Inflammatory macrophage treated with lipopolysaccharide for 1 hour (primary cell): ENCODE results near the gene DIRAS1.

Experiments used
- DNase-seq, 2 donors: peaks; one replicate each; pipeline ENCODE4 v3.0.0-alpha.2; 2020 to 2022

DIRAS1 gene, protein sequence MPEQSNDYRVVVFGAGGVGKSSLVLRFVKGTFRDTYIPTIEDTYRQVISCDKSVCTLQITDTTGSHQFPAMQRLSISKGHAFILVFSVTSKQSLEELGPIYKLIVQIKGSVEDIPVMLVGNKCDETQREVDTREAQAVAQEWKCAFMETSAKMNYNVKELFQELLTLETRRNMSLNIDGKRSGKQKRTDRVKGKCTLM

DNA sequence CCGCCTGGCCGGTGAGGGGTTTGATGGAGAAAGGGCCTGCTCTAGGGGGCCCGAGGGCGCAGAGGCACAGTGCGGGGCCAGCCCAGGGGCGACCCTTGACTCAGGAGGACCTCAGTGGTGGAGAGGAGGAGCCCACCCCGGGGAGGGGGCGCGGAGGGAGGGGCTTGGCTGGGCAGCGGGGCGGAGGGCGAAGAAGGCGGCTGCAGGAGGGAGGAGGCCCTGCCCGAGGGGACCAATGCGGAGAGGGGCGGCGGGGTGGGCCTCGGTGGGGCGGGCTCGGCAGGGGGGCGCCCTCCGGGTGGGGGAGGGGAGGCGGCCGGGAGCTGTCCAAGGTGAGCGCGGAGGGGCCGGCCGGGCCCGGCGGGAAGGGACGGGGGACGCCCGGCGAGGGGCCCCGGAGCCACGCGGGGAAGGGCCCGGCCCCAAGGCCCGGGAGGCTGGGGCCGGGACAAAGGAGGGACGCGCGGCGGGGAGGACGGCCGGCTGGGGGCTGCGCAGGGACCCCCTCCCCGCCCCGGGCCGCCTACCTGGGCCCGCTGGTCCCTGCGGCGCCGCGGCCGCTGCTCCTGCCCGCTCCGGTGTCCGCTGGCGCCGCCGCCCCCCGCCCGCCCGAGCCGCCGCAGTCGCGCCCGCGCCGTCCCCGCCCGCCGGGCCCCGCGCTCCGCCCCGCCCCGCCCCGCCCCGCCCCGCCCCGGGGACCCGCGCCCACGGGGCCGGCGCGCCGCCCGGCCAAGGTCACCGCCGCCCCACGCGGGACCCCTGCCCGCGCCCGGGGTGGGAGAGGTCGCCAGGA is at the start of gene DIRAS1:
Gene DIRAS1 (minus strand): TSS at position 596 of the 793 bp plus-strand sequence. CDS start 3,566 bp downstream, outside the sequence.
- DNase-seq: no peak

DNA sequence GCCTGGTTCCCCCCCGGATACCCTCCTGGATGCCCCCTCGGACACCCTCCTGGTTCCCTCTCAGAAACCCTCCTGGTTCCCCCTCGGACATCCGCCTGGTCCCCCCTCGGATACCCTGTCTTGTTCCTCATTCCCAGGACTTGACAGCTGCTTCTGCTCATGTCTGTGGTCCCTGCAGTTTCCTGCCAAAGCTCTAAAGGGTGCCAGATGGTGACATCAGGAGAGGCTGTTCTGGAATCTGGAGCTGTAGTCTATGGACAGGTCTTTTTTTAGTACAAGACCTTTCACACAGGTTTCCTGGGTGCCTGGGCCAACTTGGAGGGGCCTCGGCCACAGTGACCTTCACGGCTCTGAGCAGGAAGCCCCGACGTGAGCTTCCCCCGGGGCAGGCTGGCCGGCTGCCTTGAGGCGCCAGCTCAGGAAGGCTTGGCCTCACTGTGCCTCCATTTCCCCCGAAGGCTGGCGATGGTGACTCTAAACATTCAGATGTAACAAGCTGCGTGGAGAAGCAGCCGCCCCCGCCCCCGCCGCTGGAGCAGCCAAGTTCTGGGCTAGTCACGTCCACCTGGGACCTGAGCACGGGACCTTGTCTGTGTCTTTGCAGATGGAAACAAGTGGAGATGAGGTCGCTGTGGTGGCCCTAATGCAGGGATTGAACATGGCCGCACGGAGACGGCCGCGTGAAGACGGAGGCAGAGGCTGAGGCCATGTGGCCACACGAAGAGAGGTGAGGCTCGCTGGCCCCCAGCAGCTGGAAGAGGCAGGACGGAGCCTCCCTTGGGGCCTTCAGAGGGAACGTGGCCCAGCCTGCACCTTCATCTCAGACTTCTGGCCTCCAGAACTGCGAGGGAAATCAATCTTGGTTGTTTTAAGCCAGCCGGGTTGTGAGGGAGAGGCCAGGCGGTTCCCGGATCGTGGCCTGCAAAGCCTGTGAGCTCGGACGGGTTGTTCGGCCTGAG is 49.2 kb upstream of the DIRAS1 start:
- peak; percentile 14 to 31 for DNase-seq

DNA sequence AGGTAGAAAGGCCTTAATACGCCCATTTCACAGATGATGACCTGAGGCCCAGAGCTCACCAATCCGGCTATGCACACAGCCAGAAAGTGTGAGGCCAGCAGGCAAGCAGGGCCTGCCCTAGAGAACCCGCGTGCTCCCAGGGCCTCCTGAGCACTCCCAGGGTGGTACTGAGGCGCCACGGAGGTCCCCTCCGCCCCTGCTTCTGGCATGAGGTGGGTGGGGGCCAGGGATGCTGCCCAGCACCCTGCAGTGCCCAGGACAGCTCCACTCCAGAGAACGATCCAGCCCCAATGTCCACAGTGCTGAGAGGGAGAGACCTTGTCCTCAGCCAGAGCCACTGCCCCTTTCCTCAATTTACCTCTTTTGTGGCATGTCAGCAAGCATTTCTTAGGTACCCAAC is 48.0 kb upstream of the DIRAS1 start:
- DNase-seq: no peak

DNA sequence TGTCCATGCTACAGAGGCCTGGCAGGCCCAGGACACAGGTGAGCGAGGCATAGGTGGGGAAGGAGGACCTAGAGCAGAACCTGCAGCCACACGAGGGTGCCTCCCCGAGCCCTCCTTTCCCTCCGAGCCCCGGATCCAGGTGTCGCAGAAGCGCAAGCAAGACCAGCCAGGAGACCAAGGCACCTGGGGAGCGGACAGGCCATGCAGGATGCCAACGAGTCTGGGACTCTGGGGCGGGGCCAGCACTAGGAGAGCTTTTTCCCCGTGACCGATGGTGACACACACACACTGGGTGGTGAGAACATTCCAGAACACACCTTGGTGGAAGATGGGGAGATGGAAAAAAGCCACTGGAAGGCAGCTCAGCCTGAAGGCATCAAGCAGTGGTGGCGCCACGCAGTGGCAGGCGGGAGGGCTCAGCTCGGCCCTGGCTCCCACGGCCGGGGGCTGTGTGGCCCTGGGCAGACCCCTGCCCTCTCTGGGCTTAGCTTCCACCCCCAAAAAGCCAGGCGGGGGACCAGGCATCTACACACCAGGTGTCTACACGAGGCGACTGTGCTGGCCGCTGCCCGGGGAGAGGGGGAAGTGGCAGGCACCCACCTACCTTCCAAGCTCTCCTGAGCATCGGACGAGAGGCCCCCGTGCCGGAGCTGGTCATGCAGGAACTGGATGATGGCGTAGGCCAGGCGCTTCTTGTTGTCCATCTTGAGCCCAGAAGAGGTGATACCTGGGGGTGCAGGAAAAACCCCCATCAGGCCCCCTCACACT is 47.4 kb upstream of the DIRAS1 start:
- no peak for DNase-seq

DNA sequence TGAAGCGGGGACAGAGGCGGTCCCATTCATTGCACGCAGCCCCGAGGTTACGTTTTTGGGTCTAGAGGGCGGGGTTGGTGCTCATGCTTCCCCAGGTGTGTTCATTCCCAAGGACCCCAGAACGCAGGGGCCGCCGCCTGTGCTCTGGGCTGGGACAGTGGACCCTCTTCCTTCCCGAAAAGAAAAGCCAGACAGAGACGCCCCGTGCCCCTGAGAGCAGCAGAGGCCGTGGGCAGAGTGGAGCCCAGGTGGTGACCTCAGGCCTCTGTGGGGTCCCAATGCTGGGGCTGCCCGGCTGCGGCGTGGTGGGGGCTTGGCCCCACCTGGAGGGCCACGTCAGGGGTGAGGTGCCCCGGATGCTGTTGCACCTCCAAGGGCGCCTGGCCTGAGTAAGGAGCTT is 46.5 kb upstream of the DIRAS1 start:
- DNase-seq: no peak

DNA sequence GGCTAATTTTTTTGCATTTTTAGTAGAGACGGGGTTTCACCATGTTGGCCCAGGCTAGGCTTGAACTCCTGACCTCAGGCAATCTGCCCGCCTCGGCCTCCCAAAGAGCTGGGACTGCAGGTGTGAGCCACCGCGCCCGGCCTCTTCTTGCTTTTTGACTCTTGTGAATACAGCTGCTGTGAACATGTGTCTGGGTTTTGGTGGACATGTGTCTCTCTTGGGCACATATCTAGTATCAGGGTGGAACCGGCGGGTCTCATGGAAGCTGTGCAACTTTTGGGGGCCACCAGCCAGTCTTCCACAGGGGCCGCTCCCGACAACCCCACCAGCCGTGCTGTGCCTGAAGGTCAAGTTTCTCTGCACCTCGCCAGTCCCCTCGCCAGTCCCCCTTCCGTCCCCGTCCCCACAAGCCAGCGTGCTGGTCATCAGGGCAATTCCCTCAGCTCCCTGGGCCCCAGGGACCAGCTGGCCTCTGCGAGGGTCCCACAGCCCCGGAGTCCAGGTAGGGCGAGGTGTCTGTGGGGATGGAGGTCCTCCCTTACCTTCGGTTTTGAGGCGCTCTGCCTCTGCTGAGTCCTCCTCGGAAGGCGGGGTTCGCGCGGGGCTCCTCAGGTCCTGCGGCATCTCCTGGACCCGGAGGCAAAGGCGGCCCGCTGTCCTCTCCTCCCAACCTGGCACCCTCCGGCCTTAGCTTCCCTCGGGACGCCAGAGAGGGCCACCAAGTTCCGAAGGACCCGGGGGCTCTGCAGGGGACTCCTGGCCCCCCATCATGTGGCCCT is 45.6 kb upstream of the DIRAS1 start:
- DNase-seq: no peak

DNA sequence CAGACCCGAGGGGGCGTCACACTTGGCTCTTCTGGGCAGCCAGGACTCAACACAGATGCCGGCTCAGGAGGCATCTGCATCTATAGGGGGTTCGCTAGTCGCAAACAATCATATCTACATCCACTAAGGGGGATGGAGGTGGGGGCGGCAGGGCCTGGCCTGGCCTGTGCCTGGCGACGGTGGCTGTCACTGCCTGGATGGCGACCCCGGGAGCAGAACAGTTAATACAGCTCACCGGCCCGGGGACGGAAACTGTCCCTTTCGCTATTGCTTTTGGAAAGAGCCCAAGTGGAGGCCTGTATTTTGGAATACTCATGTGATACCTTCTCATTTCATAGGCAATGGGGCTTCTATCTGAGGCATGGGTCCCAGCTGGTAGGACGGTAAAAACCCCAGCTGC is 44.2 kb upstream of the DIRAS1 start:
- no peak for DNase-seq

DNA sequence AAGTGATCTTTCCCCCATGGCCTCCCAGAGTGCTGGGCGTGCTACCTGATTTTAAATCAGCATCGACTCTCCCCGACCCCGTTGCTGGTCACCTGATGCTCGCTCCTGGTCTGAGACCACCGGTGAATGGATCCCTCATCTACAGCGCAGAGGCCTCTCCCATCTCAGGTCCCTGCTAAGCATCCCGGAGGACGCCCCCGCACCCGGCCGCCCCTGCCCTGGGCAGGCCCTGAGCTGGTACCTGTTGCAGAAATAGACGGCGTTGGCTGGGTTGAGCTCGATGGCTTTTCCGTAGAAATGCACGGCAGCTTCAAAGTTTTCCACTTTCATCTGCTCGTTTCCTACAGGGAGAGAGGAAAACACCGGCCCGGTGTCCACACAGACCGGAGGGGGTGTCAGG is 43.8 kb upstream of the DIRAS1 start:
- no peak for DNase-seq

DNA sequence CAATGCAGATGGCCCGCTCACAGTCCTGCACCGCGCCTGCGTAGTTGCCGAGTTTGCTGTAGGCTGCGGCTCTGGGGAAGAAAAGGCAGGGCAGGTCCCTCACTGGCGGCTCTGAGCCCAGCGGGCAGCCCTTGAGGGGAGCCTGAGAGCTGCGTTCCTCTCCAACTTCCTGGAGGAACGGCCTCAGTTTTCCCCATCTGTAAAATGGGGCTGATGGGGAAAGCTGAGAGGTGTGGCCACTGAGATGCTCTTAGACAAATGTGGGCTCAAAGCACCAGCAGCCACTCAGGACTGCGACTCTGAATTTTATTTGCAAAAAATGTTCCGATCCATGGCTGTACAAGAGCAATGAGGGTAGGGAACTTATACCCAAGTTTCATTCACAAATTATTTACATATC is 42.5 kb upstream of the DIRAS1 start:
- no peak for DNase-seq

DNA sequence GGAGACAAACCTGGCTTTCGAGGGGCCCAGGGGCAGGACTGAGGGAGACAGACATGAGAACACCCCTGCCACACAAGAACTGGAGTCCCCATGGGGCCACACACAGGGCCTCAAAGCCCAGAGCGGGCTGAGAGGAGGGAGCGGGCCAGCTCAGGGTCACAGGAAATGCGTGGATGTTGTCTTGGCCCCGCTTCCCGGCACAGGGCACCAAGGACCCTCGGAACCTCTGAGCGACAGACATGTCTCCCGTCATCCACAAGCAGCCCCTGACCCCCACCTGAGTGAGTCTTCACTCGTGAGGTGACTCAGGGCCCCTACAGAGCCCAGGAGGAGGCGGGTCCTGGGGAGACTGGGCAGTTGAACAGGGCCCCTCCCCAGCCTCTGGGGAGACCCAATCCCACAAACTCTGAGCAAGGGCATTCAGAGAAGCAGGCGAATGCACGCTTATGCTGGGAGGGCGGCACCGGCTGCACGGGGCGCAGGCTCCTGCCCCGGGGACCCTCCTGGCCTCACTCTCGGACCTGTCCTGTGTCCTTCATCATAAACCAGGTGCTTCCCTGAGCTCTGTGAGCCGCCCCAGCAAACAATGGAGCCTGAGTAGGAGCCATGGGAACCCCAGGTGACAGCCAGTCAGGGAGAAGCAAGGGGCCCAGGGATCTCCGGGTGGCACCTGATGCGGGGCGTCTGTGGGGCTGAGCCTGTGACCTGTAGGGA is 41.8 kb upstream of the DIRAS1 start:
- no peak for DNase-seq

DNA sequence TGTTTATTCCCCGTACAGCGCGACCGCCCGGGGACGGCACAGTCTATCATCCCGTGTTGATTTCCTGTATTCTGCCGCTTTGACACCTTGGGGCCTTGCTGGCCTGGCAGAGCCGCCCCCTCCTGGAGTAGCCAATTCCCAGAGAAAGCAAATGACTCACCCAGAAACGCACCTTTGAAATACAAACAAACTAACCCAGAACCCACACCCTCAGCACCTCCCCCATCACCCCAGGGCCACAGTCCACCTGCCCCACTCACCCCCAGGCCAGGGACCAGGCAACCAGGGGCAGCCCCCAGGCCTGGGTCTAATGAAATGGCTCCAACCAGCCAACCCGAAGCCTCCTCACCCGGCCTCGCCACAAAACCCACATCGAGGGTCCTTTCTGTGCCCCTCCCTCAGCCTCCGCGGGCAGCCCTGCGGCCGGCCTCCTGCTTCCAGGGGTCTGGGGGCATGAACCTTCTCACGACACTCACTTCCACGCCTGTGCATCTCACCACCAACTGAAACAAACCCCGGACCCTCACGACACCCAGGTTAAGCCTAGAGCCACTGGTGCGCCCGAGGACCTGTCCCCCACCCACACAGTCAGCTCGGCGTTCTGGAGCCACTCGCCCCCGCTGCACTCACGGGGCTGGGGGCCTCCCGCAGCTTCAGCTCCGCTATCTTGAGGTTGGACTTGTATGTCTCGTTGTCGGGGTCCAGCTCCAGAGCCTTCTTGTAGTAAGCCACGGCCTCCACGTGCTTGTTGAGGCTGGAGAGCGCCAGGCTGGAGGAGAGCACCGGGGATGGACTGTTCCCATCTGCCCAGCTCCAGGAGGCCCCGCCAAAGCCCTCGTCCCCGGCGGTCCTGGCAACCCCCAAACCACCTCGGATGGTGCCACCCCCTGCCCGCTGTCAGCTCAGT is 41.0 kb upstream of the DIRAS1 start:
- DNase-seq: no peak

DNA sequence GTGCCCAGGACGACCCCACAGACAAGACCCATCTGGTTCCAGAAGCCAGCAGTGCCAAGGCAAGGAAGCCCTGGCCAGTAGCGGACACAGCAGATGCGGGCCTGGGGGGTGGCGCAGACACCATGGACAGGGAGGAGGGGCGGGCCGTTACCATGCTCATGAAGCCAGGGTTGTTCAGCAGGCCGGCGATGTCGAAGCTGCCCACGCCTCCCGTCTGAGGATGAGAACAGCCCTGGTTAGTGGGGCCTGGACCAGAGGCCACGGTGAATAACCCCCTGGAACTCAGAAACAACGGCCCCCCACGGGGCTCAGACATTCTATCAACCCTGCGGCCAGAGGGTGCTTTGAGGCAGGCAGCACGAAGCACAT is 40.1 kb upstream of the DIRAS1 start:
- DNase-seq: no peak

DNA sequence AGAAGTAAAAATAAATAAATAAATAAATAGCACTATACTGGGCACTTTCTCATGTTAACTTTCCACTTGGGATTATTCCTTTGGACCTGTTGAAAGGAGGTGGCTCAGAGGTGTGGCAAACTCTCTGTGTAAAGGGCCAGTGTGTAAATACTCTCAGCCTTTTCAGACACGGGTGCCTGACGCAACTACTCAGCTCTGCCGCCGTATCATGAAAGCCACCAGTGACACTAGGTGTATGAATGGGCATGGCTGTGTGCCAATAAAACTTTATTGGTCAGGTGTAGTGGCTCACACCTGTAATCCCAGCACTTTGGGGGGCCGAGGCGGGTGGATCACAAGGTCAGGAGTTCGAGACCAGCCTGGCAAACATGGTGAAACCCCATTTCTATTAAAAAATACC is 38.8 kb upstream of the DIRAS1 start:
- no peak for DNase-seq

DNA sequence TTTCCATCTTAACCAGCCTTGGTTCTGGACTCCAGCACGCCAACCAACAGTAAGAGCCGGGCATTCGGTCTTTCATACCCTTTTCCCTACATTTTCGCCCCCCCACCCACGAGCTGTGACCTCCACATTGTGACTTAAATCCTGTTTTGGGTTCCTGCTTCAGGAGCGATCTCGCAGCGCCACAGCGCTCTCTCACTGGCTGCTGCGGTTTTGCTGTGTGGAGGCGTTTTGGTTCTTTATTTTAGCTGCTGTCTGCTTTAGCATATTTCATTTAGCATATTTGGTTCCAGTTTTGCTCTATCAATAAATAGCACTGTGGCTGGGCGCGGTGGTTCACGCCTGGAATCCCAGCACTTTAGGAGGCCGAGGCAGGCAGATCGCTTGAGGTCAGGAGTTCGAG is 38.2 kb upstream of the DIRAS1 start:
- peak in 1 of 2 donors; percentile 42 for DNase-seq

DNA sequence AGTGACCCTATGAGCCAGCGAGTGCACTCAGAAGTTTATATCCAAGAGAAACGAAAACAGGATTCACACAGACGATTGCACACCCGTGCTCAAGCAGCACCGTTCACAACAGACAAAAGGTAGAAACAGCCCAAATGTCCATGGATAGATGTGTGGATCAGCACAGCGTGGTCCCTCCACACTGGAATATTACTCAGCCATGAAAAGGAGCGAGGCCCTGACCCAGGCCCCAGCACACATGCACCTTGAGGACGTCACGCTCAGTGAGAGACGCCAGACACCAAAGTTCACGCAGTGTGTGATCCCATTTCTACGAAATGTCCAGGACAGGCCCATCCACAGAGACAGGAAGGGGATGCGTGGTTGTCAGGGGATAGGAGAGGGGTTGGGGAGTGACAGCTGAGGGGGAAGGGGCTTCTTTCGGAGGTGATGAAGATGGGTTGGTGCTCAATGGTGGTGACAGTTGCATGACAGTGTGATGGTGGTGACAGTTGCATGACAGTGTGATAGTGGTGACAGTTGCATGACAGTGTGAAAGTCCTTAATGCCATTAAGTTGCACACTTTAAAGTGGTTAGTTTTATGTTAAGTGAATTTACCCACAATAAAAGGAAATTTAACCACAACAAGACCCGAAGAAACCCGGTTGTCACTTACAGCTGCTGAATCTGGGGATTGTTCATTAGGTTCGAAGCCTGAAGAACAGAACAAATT is 37.6 kb upstream of the DIRAS1 start:
- DNase-seq: no peak

DNA sequence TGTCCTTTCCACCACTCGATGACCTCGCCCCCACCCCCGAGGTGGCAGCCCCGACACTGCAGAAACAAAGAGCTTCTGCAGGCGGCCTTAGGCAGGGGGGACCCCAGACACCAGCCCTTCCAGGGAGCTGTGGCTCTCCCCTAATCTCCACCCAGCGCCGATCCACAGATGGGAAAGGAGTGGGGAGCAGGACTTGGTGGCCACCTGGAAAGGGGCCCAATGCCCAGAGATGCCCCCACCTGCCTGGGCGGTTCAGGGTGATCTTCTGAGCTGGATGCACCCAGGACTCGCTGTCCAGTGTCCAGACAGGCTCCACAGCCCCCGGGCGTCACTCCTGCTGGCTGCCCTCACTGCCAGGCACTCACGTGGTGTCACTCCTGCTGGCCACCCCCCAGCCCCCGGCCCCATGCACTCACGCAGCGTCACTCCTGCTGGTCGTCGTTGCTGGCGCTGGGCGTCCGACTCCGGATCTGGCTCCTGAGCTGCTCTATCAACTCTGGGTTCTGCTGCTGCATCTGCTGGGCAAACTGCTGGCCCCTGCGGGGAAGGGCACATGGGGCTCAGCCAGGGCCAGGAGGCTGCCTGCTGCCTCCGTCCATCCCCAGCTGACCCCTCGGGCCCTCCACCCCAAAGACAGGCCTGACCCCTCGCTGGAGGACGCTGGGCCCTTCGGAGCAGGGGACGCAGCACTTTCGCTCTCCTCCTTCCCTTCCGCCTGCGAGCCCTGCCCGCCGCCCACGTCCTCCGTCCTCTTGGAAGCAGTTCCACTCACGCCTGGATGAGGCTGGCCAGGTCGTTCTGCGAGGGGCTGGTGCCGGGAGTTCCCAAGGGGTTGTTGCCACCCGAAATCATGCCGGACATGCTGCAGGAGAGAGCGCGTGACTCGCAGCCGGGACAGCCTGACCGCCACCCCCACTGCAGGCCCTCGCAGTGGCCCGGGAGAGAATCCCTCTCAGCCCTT is 36.0 kb upstream of the DIRAS1 start:
- no peak for DNase-seq

DNA sequence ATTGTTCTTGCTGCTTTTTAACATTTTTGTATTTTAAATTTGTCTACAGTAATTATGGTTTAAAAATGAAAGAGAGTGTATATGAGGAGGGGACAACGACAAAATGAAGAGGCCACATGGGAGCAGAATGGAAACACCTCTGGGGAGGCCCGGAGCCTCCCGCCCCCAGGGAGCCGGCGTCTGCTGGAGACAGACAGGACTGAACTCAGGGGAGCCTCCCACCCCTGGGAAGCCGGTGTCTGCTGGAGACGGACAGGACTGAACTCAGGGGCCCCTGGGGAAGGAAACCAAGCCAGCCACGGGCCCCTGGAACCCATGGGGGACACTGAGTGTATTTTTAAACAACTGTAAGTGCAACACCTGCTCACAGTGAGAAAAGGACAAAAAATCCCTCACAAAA is 35.3 kb upstream of the DIRAS1 start:
- no peak for DNase-seq

DNA sequence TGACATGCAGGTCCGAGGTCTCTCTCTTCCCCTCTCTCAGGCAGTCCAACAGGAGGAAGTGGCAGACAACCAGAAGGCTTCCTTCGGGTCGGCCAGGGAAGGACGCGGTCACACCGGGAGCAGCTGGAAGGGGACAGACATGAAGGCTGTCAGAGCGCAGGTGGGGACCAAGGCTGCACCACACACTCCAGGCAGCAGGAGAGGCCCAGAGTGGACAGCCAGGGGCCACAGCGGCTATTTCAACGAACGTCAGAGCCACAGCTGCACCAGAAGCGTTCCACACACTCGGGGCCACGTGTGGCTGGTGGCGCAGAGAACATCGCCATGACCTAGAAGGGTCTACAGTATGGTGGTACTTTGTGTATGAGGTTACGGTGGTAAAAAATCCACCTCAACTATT is 34.6 kb upstream of the DIRAS1 start:
- DNase-seq: no peak

DNA sequence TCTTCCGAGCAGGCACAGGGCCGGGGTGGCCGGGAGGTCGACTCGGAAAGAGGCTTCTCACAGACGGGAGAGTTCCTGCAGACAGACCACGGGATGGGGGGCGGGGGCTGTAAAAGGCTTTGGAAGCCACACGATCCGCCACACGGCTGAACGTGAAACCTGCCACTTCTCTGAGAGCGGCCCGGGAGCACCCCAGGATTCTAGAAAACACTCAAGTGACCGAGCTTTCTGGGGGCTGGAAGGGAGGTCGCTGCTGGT is 34.2 kb upstream of the DIRAS1 start:
- DNase-seq: no peak
